ENCODE data around the gene SPPL2A. TPM values are rescaled to one million over a fixed set of nuclear protein-coding genes. Genes with fewer than 3 reads are reported as not detected.

The SPPL2A gene
- total and polyA plus RNA-seq, 2 of the 13 experiments (the other 11 are each of a cell fraction or from before 2014, with no cell fraction given) = 80.5 to 105 TPM

- intact Hi-C loops (cut with micrococcal nuclease; ENCODE audit: unreplicated experiment) = no loop called here
- ATAC-seq (no peak), FAIRE-seq (no peak), DNase-seq (ENCODE audit: low spot score) (no peak)
- Histone ChIP-seq H3K9ac (ENCODE audit: insufficient read depth, low read depth, low read length) (no peak overlapping the region), H2AFZ (ENCODE audit: low read length) (no peak overlapping the region), H3K9me3 (ENCODE audit: low read length) (no peaks in the 10 kb centered on the region), H3K4me1 (ENCODE audit: insufficient read depth, low read length) (peaks cover 7% of the 10 kb centered on the region), H4K20me1 (ENCODE audit: insufficient read depth, low read length) (no peaks in the 10 kb centered on the region), H3K36me3 (replicated peaks in 1 of 2; ENCODE audit: control insufficient read depth in 1 of 2, insufficient read depth in 2 of 2, low read length in 2 of 2) (peaks cover 17 to 75% of the 10 kb centered on the region in 2 experiments; a peak in 4 of 5 replicates), H3K79me2 (ENCODE audit: insufficient read depth, low read length) (no peaks in the 10 kb centered on the region), H3K27me3 (ENCODE audit: control insufficient read depth in 1 of 2, insufficient read depth in 2 of 2, low read length in 2 of 2) (no peaks in the 10 kb centered on the region), H3K27ac (ENCODE audit: extremely low read length, insufficient read depth, low read length) (no peak overlapping the region), H3K4me3 (replicated peaks in 1 of 3; ENCODE audit: insufficient read depth in 1 of 3, low read depth in 2 of 3, low read length in 3 of 3) (no peak overlapping the region), H3K4me2 (ENCODE audit: low read depth, low read length) (no peak overlapping the region)
- POLR2A ChIA-PET = no interaction called here
- WGBS (ENCODE audit: low lambda C conversion rate) = 93% methylated on average over 3 of the region's 3 CpGs
- BruUV-seq (replicated peaks) = no TSS peak
- in situ Hi-C loops (cut with HindIII; ENCODE audit: extremely low pct_ligation_motif_present, low pct_unique_long_range_greater_than_20kb) = no loop called here
- CTCF ChIA-PET (ENCODE audit: low intra/inter-chr PET ratio, low total read pairs) = no interaction called here
- TF ChIP-seq, protein P1, sequence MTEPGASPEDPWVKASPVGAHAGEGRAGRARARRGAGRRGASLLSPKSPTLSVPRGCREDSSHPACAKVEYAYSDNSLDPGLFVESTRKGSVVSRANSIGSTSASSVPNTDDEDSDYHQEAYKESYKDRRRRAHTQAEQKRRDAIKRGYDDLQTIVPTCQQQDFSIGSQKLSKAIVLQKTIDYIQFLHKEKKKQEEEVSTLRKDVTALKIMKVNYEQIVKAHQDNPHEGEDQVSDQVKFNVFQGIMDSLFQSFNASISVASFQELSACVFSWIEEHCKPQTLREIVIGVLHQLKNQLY (CRISPR knock-in tag; IDR thresholded peaks at IDR 0.05) = no peak
- TF ChIP-seq CCAR2 (optimal IDR thresholded peaks at IDR 0.05; ENCODE audit: low read depth, low read length) = no peak
- TF ChIP-seq SNAPC4 (CRISPR knock-in tag; IDR thresholded peaks at IDR 0.05) = no peak
- TF ChIP-seq SKIL (CRISPR knock-in tag; IDR thresholded peaks at IDR 0.05; ENCODE audit: borderline replicate concordance) = no peak
- no peak for TF ChIP-seq HDAC6 (IDR thresholded peaks at IDR 0.05; ENCODE audit: low read depth, low read length)
- TF ChIP-seq ZNF484 (CRISPR knock-in tag; IDR thresholded peaks at IDR 0.05; ENCODE audit: borderline replicate concordance, low read depth) = no peak
- TF ChIP-seq, protein P2, sequence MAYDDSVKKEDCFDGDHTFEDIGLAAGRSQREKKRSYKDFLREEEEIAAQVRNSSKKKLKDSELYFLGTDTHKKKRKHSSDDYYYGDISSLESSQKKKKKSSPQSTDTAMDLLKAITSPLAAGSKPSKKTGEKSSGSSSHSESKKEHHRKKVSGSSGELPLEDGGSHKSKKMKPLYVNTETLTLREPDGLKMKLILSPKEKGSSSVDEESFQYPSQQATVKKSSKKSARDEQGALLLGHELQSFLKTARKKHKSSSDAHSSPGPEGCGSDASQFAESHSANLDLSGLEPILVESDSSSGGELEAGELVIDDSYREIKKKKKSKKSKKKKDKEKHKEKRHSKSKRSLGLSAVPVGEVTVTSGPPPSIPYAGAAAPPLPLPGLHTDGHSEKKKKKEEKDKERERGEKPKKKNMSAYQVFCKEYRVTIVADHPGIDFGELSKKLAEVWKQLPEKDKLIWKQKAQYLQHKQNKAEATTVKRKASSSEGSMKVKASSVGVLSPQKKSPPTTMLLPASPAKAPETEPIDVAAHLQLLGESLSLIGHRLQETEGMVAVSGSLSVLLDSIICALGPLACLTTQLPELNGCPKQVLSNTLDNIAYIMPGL (CRISPR knock-in tag; IDR thresholded peaks at IDR 0.05; ENCODE audit: borderline replicate concordance in 1 of 2, low read depth in 1 of 2) = no peak
- TF ChIP-seq JUND (CRISPR knock-in tag; IDR thresholded peaks at IDR 0.05) = no peak
- TF ChIP-seq, protein P3, sequence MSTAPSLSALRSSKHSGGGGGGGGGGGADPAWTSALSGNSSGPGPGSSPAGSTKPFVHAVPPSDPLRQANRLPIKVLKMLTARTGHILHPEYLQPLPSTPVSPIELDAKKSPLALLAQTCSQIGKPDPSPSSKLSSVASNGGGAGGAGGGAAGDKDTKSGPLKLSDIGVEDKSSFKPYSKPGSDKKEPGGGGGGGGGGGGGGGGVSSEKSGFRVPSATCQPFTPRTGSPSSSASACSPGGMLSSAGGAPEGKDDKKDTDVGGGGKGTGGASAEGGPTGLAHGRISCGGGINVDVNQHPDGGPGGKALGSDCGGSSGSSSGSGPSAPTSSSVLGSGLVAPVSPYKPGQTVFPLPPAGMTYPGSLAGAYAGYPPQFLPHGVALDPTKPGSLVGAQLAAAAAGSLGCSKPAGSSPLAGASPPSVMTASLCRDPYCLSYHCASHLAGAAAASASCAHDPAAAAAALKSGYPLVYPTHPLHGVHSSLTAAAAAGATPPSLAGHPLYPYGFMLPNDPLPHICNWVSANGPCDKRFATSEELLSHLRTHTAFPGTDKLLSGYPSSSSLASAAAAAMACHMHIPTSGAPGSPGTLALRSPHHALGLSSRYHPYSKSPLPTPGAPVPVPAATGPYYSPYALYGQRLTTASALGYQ (CRISPR knock-in tag; IDR thresholded peaks at IDR 0.05) = no peak
- TF ChIP-seq CENPX (CRISPR knock-in tag; IDR thresholded peaks at IDR 0.05) = no peak
- TF ChIP-seq ZNF44 (CRISPR knock-in tag; IDR thresholded peaks at IDR 0.05) = no peak
- no peak for TF ChIP-seq ZNF224 (CRISPR knock-in tag; IDR thresholded peaks at IDR 0.05)
- no peak for TF ChIP-seq ETV5 (CRISPR knock-in tag; IDR thresholded peaks at IDR 0.05; ENCODE audit: borderline replicate concordance)
Observed at GRCh38 chr15:50652671-50653070, 112.8 kb downstream of the SPPL2A start.

All from HepG2 (cell line).